Stimulated activated CD4-positive, alpha-beta T cell treated with anti-CD3 and anti-CD28 coated beads, Interleukin-12 subunit alpha, Interleukin-12 subunit beta, amount 100 ng/mL, for 48 hours (primary cell): ENCODE data around the gene KCNS3.
"Not testable (repeated sequence)": the region's sequence is repeated elsewhere in the genome, so short reads cannot be mapped to it uniquely, and the experiment has no call there.

ENCODE experiments used
- DNase-seq, 3 donors: peaks; one replicate each; pipeline ENCODE4 v3.0.0-alpha.2; 2020; ENCODE audit warnings: low read depth in 2 of 3, low spot score in 1 of 3

The KCNS3 gene

GRCh38 chr2:17940091-17940630 is 61.7 kb downstream of the KCNS3 start:
- DNase-seq: no peak

- DNase-seq: no peak
Observed at GRCh38 chr2:17943444-17943843, 65.0 kb downstream of the KCNS3 start.

- no peak for DNase-seq
Observed at GRCh38 chr2:17947113-17947512, 68.6 kb downstream of the KCNS3 start.

- DNase-seq: no peak
Observed at GRCh38 chr2:17950006-17950405, 71.5 kb downstream of the KCNS3 start.

GRCh38 chr2:17951563-17951962 is 73.1 kb downstream of the KCNS3 start:
- no peak for DNase-seq

GRCh38 chr2:17958466-17959092 is 80.1 kb downstream of the KCNS3 start:
- no peak for DNase-seq

- DNase-seq: no peak
Observed at GRCh38 chr2:17959356-17959755, 80.9 kb downstream of the KCNS3 start.

GRCh38 chr2:17959833-17960232 is 81.4 kb downstream of the KCNS3 start:
- no peak for DNase-seq

- no peak for DNase-seq
Observed at GRCh38 chr2:17960925-17961324, 82.5 kb downstream of the KCNS3 start.

- no peak for DNase-seq
Observed at GRCh38 chr2:17961789-17962188, 83.3 kb downstream of the KCNS3 start.

GRCh38 chr2:17962876-17963275 is 84.4 kb downstream of the KCNS3 start:
- DNase-seq: no peak

- not testable (repeated sequence) for DNase-seq
Observed at GRCh38 chr2:17963571-17963970, 85.1 kb downstream of the KCNS3 start.

GRCh38 chr2:17965196-17965595 is 86.7 kb downstream of the KCNS3 start:
- no peak for DNase-seq

- DNase-seq: no peak
Observed at GRCh38 chr2:17966798-17967197, 88.3 kb downstream of the KCNS3 start.

GRCh38 chr2:17969661-17970060 is 91.2 kb downstream of the KCNS3 start:
- no peak for DNase-seq

GRCh38 chr2:17971531-17972125 is 93.2 kb downstream of the KCNS3 start:
- DNase-seq: no peak

GRCh38 chr2:17972991-17973390 is 94.5 kb downstream of the KCNS3 start:
- no peak for DNase-seq

GRCh38 chr2:17975401-17975800 is 96.9 kb downstream of the KCNS3 start:
- DNase-seq: no peak

GRCh38 chr2:17976871-17977746 is 98.6 kb downstream of the KCNS3 start:
- DNase-seq: no peak

GRCh38 chr2:17979707-17980106 is 101.2 kb downstream of the KCNS3 start:
- DNase-seq: no peak

- DNase-seq: no peak
Observed at GRCh38 chr2:17981936-17982335, 103.5 kb downstream of the KCNS3 start.
